NAMALWA (cell line): ENCODE data around the gene USF2.
"Not testable (repeated sequence)": the region's sequence is repeated elsewhere in the genome, so short reads cannot be mapped to it uniquely, and the experiment has no call there.

ENCODE experiments used
- DNase-seq: peaks from one replicate; pipeline ENCODE4 v3.0.0-alpha.2; 2015; ENCODE audit warnings: low spot score

The USF2 gene

DNA sequence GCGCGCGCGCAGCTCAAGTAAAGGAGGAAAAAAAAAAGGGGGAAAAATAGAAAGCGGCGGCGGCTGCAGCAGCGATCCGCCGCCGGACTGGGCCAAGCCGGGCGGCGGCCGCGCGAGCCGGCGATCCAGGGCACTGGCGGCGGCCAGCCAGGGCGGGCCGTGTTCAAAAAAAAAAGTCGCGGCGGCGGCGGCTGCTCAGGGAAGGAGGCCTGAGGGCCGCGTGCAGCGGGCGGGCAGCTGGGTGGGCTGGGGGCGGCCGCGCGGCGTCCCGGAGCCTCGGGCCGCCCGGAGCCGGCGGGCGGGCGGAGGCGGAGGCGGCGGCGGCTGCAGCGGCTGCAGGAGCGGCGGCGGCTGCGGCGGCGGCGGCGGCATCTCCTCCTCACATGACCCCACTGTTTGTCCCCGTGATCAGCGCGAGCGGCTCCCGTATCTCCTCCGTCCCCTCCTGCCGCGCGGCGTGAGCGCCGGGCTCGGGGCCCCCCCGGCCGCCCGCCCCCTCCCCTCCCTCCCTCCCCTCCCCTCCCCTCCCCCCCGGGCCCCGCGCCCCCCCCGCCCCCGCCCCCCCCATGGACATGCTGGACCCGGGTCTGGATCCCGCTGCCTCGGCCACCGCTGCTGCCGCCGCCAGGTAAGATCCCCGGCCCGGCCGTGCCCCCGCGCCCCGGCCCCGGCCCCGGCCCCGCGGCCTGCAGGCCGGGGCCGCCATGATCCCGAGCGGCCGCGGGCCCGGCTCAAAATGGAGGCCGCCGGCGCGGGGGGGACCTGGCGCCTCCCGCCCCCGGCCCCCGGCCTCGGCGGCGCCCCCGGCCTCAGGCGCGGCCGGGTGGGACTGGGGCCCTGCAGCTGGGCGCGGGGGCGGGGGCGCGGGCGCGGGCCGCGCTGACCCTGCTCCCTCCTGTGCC, at the start of gene USF2:
TSS of gene USF2 (plus strand) at position 427 of the 902 bp plus-strand sequence. CDS start at position 567, 140 bp downstream.
- DNase-seq, result peak; percentile 75

GRCh38 chr19:35219008-35219407, 49.8 kb upstream of the USF2 start:
- no peak for DNase-seq

DNA sequence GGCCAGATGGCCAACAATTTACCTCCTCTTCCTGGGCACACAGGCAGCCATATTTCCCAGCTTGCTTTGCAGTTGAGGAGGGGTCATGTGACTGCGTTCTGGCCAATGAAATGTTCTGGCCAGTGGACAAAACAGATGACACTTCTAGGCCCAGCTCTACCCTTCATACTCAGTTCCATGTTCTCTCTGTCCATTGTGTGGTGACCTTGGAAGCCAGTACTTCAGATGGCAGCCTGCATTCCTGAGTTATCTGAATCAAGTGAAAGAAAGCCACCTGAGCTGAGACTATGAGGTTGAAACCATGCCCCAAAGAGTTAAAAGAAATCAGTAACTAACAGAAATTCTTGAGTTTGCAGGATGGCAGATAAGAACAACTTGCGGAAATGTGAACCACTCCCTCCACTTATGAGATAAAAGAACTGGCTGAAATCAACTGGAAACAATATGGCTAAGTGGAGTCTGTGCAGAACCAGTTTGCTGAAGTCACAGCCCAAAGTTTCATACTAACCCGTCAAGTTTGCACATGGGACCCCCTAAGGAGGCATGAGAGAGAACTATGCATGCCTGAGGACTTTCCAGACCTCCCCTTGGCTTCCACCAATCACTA, 48.3 kb upstream of the USF2 start:
- DNase-seq, result peak; percentile 21

DNA sequence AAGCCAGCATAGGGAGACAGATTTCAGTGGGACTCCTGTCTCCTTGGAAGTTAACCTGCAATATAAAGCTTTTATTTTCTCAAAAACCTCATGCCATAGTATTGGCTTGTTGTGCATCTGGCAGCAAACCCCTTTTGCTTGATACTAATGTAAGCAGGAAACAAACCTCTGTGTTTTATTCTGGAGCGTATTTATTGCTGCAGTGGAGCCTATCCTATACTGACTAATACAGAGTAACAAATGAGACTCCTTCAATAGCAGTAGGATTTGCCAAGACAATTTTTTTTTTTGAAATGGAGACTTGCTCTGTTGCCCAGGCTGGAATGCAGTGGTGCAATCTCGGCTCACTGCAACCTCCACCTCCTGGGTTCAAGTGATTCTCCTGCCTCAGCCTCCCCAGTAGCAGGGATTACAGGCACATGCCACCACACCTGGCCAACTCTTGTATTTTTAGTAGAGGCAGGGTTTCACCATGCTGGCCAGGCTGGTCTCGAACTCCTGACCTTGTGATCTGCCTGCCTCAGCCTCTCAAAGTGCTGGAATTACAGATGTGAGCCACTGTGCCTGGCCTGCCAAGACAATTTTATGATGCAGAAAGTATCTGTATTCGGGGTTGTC, 47.7 kb upstream of the USF2 start:
- DNase-seq, result not testable (repeated sequence)

- DNase-seq, result no peak
These were observed 46.3 kb upstream of the USF2 start for GRCh38 chr19:35222373-35223015.

DNA sequence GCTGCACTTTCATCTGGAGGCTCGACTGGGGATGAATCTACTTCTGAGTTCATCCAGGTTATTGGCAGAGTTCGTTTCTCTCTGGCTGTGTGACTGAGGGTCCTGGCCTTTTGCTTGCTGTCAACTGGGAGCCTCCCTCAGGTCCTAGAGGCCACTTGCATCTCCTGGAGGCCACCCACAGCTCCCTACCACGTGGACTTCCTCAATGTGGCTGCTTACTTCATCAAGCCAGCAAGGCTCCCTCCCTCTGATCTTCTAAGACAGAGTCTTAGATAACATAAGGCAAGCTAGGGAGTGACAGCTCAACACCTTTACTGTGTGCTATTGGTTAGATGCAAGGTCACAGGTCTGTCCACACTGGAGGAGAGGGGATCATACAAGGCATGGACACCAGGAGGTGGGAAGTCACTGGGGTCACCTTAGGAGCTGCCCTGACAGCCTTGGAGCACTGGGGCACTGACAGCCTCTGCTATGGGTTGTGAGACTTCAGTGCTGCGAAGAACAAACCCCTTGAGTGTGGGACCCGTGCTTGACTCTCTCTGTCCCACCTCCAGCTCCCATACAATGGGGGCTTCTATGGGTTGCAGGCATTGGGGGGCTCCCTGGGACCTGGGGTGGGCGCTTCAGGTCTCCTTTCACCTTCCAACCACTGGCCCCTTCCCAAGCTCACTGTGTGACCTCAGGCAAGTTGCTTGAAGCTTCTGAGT, 45.5 kb upstream of the USF2 start:
- no peak for DNase-seq

- no peak for DNase-seq
These were observed 44.8 kb upstream of the USF2 start for GRCh38 chr19:35223862-35224505.

DNA sequence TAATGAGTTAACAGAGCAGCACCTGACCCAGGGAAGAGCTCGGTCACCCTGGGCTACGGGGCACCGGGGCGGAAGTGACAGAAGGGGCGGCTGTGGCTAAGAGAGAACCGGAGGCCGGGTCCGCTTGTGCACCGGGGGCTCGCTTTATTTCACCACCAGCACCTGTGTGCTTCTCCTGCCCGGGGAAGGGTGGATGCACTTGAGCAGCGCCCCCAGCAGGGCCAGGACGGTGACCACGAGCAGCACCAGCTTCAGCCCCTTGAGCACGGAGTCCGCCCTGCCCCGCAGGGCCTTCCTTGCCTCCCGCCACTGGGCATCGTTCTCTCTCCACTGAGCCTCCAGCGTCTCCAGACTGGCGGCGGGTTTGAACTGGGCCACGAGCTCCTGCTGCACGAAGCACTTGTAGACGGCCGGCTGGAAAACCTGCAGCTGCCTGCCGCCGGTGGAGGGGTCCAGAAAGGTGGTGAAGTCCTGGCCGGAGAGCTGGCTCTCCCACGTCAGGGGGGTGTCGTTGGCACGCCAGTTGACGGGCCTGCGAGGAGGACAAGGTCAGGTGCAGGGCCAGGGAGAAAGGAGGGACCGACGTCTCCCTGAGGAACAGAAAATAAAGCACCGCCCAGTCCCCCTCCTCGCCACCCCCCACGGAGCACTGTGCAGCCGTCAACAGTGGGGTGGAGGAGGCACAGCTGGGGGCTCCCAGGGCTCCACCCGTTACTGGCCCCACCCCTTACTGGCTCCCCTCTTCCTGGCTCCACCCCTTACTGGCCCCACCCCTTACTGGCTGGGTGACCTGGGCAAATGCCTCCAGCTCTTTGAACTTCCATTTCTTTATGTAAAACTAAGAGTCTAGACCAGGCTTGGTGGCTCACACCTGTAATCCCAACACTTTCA, 43.8 kb upstream of the USF2 start:
- peak; percentile 61 for DNase-seq

DNA sequence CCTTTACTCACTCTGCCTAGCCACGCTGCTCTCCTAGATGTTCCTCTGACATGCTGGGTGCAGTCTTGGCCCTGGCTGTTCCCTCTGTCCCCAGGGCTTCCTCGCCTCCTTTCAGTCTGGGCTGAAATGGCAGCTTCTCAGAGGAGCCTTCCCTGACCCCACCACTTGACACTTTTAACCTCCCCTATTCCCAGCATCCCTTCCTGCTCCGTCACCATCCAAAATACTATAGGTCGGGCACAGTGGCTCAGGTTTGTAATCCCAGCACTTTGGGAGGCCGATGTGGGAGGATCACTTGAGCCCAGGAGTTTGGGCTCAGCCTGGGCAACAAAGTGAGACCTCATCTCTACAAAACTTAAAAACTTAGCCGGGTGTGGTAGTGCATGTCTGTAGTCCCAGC, 42.8 kb upstream of the USF2 start:
- no peak for DNase-seq

GRCh38 chr19:35226748-35227147, 42.0 kb upstream of the USF2 start:
- DNase-seq, result no peak

DNA sequence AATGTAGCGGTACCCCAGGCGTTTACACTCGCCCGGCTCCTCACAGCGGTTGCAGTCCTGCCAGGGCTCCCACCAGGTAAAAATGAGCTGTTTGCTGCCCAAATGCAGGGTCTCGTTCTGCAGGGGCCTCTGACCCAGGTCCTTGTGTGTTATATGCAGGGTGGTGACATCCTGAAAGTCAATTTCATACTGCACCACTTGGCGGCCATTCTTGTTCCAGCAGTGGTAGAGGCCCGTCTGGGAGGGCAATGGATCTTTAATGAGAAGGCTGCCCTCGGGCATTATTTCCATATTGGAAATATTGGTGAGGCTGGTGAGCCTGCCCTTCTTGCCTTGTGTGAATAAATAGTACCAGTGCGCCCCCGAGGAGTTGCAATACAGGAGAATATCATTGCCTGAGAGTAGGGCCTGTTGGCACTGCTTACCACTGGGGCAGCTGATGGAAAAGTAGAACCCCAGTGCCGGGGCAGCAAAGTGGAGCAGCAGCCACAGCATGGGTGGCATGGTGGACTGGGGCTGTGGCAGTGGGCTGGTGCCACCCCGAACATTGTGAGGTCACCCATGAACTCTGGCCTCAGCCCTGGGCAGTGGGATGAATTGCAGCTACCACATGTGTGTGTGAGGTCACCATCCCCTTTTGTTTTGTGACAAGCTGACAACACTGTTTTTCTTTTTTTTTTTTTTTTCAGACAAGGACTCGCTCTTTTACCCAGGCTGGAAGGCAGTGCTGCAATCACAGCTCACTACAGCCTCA, 40.4 kb upstream of the USF2 start, which contains the start of gene FAM187B:
TSS of gene FAM187B (minus strand) at position 563 of the 754 bp plus-strand sequence. CDS start at position 504, 59 bp downstream.
- no peak for DNase-seq

DNA sequence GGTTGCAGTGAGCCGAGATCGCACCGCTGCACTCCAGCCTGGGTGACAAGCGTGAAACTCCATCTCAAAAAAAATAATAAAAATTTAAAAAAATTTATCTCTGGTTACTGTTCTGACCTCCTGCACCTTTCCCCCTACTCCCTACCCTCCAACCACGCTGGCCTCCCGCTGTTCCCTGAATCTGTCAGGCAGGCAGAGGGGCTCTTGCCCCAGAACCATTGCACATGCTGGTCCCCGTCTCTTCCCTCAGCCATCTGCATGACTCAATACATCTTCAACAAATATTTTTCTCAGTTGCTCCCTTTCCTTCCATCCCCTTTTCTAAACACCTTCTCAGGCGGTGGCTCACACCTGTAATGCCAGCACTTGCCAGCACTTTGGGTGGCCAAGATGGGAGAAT, 39.2 kb upstream of the USF2 start:
- DNase-seq, result no peak

DNA sequence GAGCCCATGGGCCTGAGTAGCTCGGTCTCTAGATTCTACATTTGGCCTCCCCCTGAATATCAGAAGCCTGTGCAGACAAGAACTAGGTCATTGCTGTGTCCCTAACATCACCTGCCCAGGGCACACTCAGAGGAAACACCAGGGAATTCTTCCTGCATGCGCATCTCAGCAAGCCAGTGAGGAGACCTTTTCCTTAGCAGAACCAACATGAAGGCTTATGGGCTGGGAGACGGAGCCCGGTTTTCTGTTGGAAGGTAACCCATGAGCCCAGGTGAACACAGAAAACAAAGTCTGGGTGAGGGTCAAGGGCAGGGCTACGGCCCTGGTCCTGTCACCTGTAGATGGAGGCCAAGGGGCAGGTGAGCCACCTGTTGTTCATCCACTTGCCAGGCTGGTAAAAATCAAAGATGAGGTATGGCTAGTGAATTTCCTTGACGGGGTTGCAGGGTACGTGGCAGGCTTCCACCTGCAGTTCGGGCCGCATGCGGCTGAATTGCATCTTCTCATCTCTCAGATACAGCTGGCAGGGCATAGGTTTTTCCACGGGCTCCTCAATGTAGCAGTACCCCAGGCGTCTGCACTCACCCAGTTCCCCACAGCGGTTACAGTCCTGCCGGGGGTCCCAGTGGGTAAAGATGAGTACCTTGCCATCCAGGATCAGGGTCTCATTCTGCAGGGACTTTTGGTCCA, 36.7 kb upstream of the USF2 start:
- no peak for DNase-seq

- DNase-seq, result no peak
These were observed 35.9 kb upstream of the USF2 start for GRCh38 chr19:35232912-35233311.

GRCh38 chr19:35236638-35237400, 31.9 kb upstream of the USF2 start:
- DNase-seq, result peak; percentile 39

- DNase-seq, result not testable (repeated sequence)
These were observed 29.2 kb upstream of the USF2 start for GRCh38 chr19:35239597-35239996.

- DNase-seq, result no peak
These were observed 28.4 kb upstream of the USF2 start for GRCh38 chr19:35240327-35240726.

GRCh38 chr19:35241417-35241816, 27.3 kb upstream of the USF2 start:
- DNase-seq, result no peak
